H1 (cell line): ENCODE measurements around the gene ILKAP. TPM values are rescaled to one million over a fixed set of nuclear protein-coding genes. Genes with fewer than 3 reads are reported as not detected.

Experiments used
- CTCF ChIA-PET: fragments of 300-600 bp; sonication (Branson Sonifier 250); formaldehyde crosslinking; loops from one replicate; lab custom pipeline; 2021; ENCODE audit not compliant: partially characterized antibody; lab: Charles Lee
- POLR2A ChIA-PET: fragments of 300-600 bp; sonication (Branson Sonifier 250); formaldehyde crosslinking; loops from one replicate; lab custom pipeline; 2021; ENCODE audit warnings: inconsistent platforms; ENCODE audit not compliant: partially characterized antibody; lab: Charles Lee
- DNase-seq, 2 experiments: peaks; one replicate each; pipeline versions ENCODE4 v3.0.0 to v3.0.0-alpha.2; 2010 to 2022; ENCODE audit warnings: low spot score in 2 of 2, low read depth in 1 of 2, mixed read lengths in 1 of 2
- FAIRE-seq: peaks from 2 replicates; lab custom pipeline; 2011; peaks lifted over from hg19 to GRCh38; lab: Jason Lieb, UNC
- H2AFZ ChIP-seq: 2 replicates; pipeline ENCODE4 v1.8.1; 2012; ENCODE audit warnings: low read length, inconsistent platforms
- H2AK5ac ChIP-seq: 2 replicates; pipeline ENCODE4 v1.6.1; 2013; ENCODE audit warnings: low read depth, low read length
- H2BK120ac ChIP-seq: replicated peaks from 2 replicates; pipeline ENCODE3; 2013; ENCODE audit warnings: low read depth, low read length, inconsistent platforms
- H2BK12ac ChIP-seq: 2 replicates; pipeline ENCODE4 v1.6.1; 2013; ENCODE audit warnings: low read depth, low read length
- H2BK15ac ChIP-seq: 2 replicates; pipeline ENCODE4 v1.6.1; 2013; ENCODE audit warnings: low read length
- H2BK20ac ChIP-seq: 2 replicates; pipeline ENCODE4 v1.6.1; 2013; ENCODE audit warnings: low read length
- H2BK5ac ChIP-seq: 2 replicates; pipeline ENCODE4 v1.6.1; 2013; ENCODE audit warnings: low read depth, low read length
- H3K14ac ChIP-seq: 2 replicates; pipeline ENCODE4 v1.6.1; 2013; ENCODE audit warnings: inconsistent platforms; ENCODE audit not compliant: insufficient read length
- H3K18ac ChIP-seq: 2 replicates; pipeline ENCODE4 v1.6.1; 2013; ENCODE audit warnings: low read length; ENCODE audit errors: extremely low read depth
- H3K23ac ChIP-seq: 2 replicates; pipeline ENCODE4 v1.6.1; 2013; ENCODE audit warnings: inconsistent platforms; ENCODE audit not compliant: insufficient read length
- H3K23me2 ChIP-seq: 2 replicates; pipeline ENCODE4 v1.6.1; 2013; ENCODE audit warnings: low read depth, low read length
- H3K27ac ChIP-seq: 2 replicates; pipeline ENCODE4 v1.6.1; 2011; ENCODE audit warnings: low read depth, low read length, inconsistent platforms
- H3K27me3 ChIP-seq, 4 experiments: replicated peaks in 1 of 4; 1 replicate in 1 of 4; 2 replicates in 3 of 4; pipeline versions ENCODE4 v1.6.1 to v1.8.1; 2011 to 2013; ENCODE audit warnings: low read length in 3 of 4, mild to moderate bottlenecking in 3 of 4, inconsistent platforms in 2 of 4, mixed read lengths in 2 of 4, moderate library complexity in 1 of 4; ENCODE audit not compliant: control insufficient read depth in 3 of 4, insufficient read depth in 3 of 4; ENCODE audit errors: extremely low read depth in 1 of 4
- H3K36me3 ChIP-seq, 4 experiments: 2 replicates each; pipeline versions ENCODE4 v1.6.1 to v1.8.1; 2011 to 2013; ENCODE audit warnings: mild to moderate bottlenecking in 4 of 4, low read length in 3 of 4, moderate library complexity in 2 of 4, control low read depth in 1 of 4, inconsistent platforms in 1 of 4; ENCODE audit not compliant: insufficient read depth in 4 of 4, control insufficient read depth in 2 of 4
- H3K4ac ChIP-seq: replicated peaks from 2 replicates; pipeline ENCODE3; 2013; ENCODE audit warnings: low read length, low read depth, mixed read lengths, inconsistent platforms; ENCODE audit not compliant: insufficient read length
- H3K4me1 ChIP-seq, 4 experiments: replicated peaks in 1 of 4; 1 replicate in 1 of 4; 2 replicates in 3 of 4; pipeline versions ENCODE4 v1.6.1 to v1.8.1; 2011 to 2013; ENCODE audit warnings: low read length in 3 of 4, inconsistent platforms in 2 of 4, mixed read lengths in 1 of 4; ENCODE audit not compliant: insufficient read depth in 4 of 4, control insufficient read depth in 3 of 4
- H3K4me2 ChIP-seq, 2 experiments: 2 replicates each; pipeline versions ENCODE4 v1.6.1 to v1.8.1; 2011 to 2013; ENCODE audit warnings: low read depth in 2 of 2, low read length in 2 of 2, control low read depth in 1 of 2, inconsistent platforms in 1 of 2, mild to moderate bottlenecking in 1 of 2; ENCODE audit not compliant: insufficient read depth in 1 of 2
- H3K4me3 ChIP-seq, 4 experiments: fragments of 200-600, 300-600 bp in 1 of 4; sonication (generic), shearing (Covaris generic), sonication (Bioruptor Twin) in 1 of 4; 2 replicates each; pipeline versions ENCODE4 v1.5.1 to v1.8.1; 2011 to 2016; ENCODE audit warnings: low read length in 4 of 4, low read depth in 3 of 4, control low read depth in 2 of 4, inconsistent platforms in 2 of 4, mild to moderate bottlenecking in 2 of 4, mixed read lengths in 1 of 4, moderate library complexity in 1 of 4; ENCODE audit not compliant: insufficient read depth in 2 of 4; ENCODE audit errors: extremely low read depth in 1 of 4
- H3K56ac ChIP-seq: replicated peaks from 2 replicates; pipeline ENCODE3; 2013; ENCODE audit warnings: low read depth, mild to moderate bottlenecking, mixed read lengths, low read length, inconsistent platforms; ENCODE audit not compliant: insufficient read length
- H3K79me1 ChIP-seq: 2 replicates; pipeline ENCODE4 v1.6.1; 2013; ENCODE audit warnings: low read depth, low read length, control low read depth
- H3K79me2 ChIP-seq, 2 experiments: 2 replicates each; pipeline versions ENCODE4 v1.6.1 to v1.8.1; 2012 to 2013; ENCODE audit warnings: low read length in 2 of 2, mild to moderate bottlenecking in 2 of 2, inconsistent platforms in 1 of 2; ENCODE audit not compliant: insufficient read depth in 2 of 2, control insufficient read depth in 1 of 2
- H3K9ac ChIP-seq, 4 experiments: replicated peaks in 1 of 4; 1 replicate in 1 of 4; 2 replicates in 3 of 4; pipeline versions ENCODE4 v1.6.1 to v1.8.1; 2011 to 2013; ENCODE audit warnings: low read depth in 3 of 4, low read length in 3 of 4, control low read depth in 2 of 4, mild to moderate bottlenecking in 2 of 4, moderate library complexity in 2 of 4, inconsistent platforms in 1 of 4; ENCODE audit errors: extremely low read depth in 1 of 4
- H3K9me3 ChIP-seq, 2 experiments: 2 replicates each; pipeline versions ENCODE4 v1.6.1 to v1.8.1; 2012 to 2013; ENCODE audit warnings: mild to moderate bottlenecking in 2 of 2, moderate library complexity in 2 of 2, control low read depth in 1 of 2, inconsistent platforms in 1 of 2, low read depth in 1 of 2, low read length in 1 of 2, mixed read lengths in 1 of 2; ENCODE audit not compliant: insufficient read depth in 2 of 2
- H4K20me1 ChIP-seq, 2 experiments: replicated peaks in 1 of 2; 2 replicates each; pipeline versions ENCODE3 to v1.8.1; 2011 to 2013; ENCODE audit warnings: inconsistent platforms in 2 of 2, low read length in 2 of 2, mild to moderate bottlenecking in 1 of 2; ENCODE audit not compliant: insufficient read depth in 2 of 2, control insufficient read depth in 1 of 2
- H4K5ac ChIP-seq: 2 replicates; pipeline ENCODE4 v1.6.1; 2013; ENCODE audit warnings: low read length, low read depth, mixed read lengths, inconsistent platforms; ENCODE audit not compliant: insufficient read length
- H4K8ac ChIP-seq: 2 replicates; pipeline ENCODE4 v1.8.0; 2013; ENCODE audit warnings: mild to moderate bottlenecking, moderate library complexity, low read length, inconsistent platforms; ENCODE audit not compliant: insufficient read depth; ENCODE audit errors: extremely low read depth
- H4K91ac ChIP-seq: replicated peaks from 2 replicates; pipeline ENCODE3; 2013; ENCODE audit warnings: low read length, mixed read lengths, inconsistent platforms; ENCODE audit not compliant: insufficient read length
- BACH1 ChIP-seq: IDR thresholded peaks from 2 replicates; pipeline ENCODE4 v1.6.1; 2012; ENCODE audit warnings: low read length, improper control_type of control experiment
- BRCA1 ChIP-seq: IDR thresholded peaks from 2 replicates; pipeline ENCODE4 v1.6.1; 2012; ENCODE audit warnings: low read depth, low read length, improper control_type of control experiment
- CTCF ChIP-seq, 3 experiments: IDR thresholded peaks; 1 replicate in 2 of 3; 2 replicates in 1 of 3; pipeline versions ENCODE4 v1.5.1 to v1.6.1; 2011; ENCODE audit warnings: low read length in 3 of 3, mild to moderate bottlenecking in 3 of 3, inconsistent platforms in 2 of 3, low read depth in 1 of 3, moderate library complexity in 1 of 3; ENCODE audit not compliant: insufficient read depth in 1 of 3; ENCODE audit errors: control extremely low read depth in 1 of 3
- GABPA ChIP-seq: IDR thresholded peaks from 2 replicates; pipeline ENCODE4 v1.6.1; 2011; ENCODE audit warnings: mild to moderate bottlenecking, low read length, moderate library complexity, borderline replicate concordance; ENCODE audit not compliant: insufficient read depth
- HDAC2 ChIP-seq, 2 experiments: fragments of 300-600 bp in 1 of 2; sonication (generic) in 1 of 2; IDR thresholded peaks; 2 replicates each; pipeline ENCODE4 v1.6.1; 2011 to 2012; ENCODE audit warnings: low read depth in 2 of 2, low read length in 2 of 2, mild to moderate bottlenecking in 2 of 2, moderate library complexity in 2 of 2, borderline replicate concordance in 1 of 2, inconsistent platforms in 1 of 2
- MAX ChIP-seq: IDR thresholded peaks from 2 replicates; pipeline ENCODE4 v1.6.1; 2012; ENCODE audit warnings: inconsistent platforms
- RAD21 ChIP-seq, 2 experiments: IDR thresholded peaks in 1 of 2; conservative IDR thresholded peaks in 1 of 2; 2 replicates each; pipeline ENCODE4 v1.6.1; 2011; ENCODE audit warnings: low read depth in 2 of 2, low read length in 2 of 2, improper control_type of control experiment in 1 of 2, inconsistent platforms in 1 of 2, mild to moderate bottlenecking in 1 of 2, moderate library complexity in 1 of 2
- WGBS, 2 experiments: shearing (Covaris generic) in 1 of 2; methylation state at CpG; one replicate each; pipeline versions ENCODE4 v1.1.6 to v1.1.7; 2013 to 2015; ENCODE audit warnings: low lambda C conversion rate in 2 of 2, mixed read lengths in 2 of 2, inconsistent platforms in 1 of 2, low coverage in 1 of 2, missing lambda C conversion rate in 1 of 2; ENCODE audit not compliant: insufficient replicate concordance in 2 of 2, insufficient coverage in 1 of 2, insufficient read length in 1 of 2; ENCODE audit errors: extremely low coverage in 1 of 2, missing lambda C conversion rate in 1 of 2; 5-methylcytosine and 5-hydroxymethylcytosine counted together
- polyA plus RNA-seq, 7 experiments: library from polyadenylated mRNA; depleted of rRNA in 3 of 7; stranded (reverse) in 5 of 7; unstranded in 2 of 7; fragments of >200 nt in 5 of 7; fragments of 200-250 nt in 2 of 7; gene quantifications; 1 replicate in 5 of 7; 2 replicates in 1 of 7; 4 replicates in 1 of 7; pipeline versions ENCODE4 v1.2.1 to v1.2.3, GENCODE V29; 2011 to 2013; ENCODE audit warnings: missing spikeins in 2 of 7, mixed read lengths in 2 of 7
- total RNA-seq: library from RNA; stranded (reverse); fragmentation: NEBNext Ultra II Directional; extraction: Animal tissue kit (Norgen Biotek cat#: 25700); gene quantifications from 2 replicates; pipeline ENCODE4 v1.2.1, GENCODE V29; 2021

ILKAP gene
- total and polyA plus RNA-seq, 2 of the 8 experiments (the other 6 are each of a cell fraction or from before 2014, with no cell fraction given), result 23.5 to 33.8 TPM

GRCh38 chr2:238139196-238140039 lies 64.1 kb downstream of the ILKAP start:
- Histone ChIP-seq H3K23me2 (no peaks in the 10 kb centered on the region), H3K23ac (no peak overlapping the region), H2BK15ac (no peak overlapping the region), H4K8ac (peak overlapping the region; percentile 74; the same call in 1 of the 2 replicates), H3K18ac (no peak overlapping the region), H4K20me1 (no peaks in the 10 kb centered on the region), H2AFZ (no peak overlapping the region; the same call in 1 of the 2 replicates), H2BK12ac (no peak overlapping the region), H3K4ac (peak overlapping the region; percentile 38), H3K14ac (no peak overlapping the region), H4K91ac (no peak overlapping the region), H3K36me3 (no peaks in the 10 kb centered on the region), H2AK5ac (no peak overlapping the region), H2BK20ac (no peak overlapping the region), H2BK5ac (no peak overlapping the region), H3K56ac (no peak overlapping the region), H3K4me1 (no peaks in the 10 kb centered on the region), H3K4me2 (no peak overlapping the region), H2BK120ac (no peak overlapping the region), H4K5ac (no peak overlapping the region), H3K79me2 (no peaks in the 10 kb centered on the region), H3K27ac (no peak overlapping the region), H3K27me3 (no peaks in the 10 kb centered on the region), H3K9me3 (no peaks in the 10 kb centered on the region), H3K4me3 (no peak overlapping the region), H3K9ac (no peak overlapping the region), H3K79me1 (no peaks in the 10 kb centered on the region)
- 64% methylated on average over 50 of the region's 56 CpGs; no CpG with 5 or more reads in 1 of the 2 experiments for WGBS, 2 experiments
- ChIA-PET CTCF (interaction anchor here (0.6 to 7.1 kb wide), 44 partner anchors 10 to 651 kb away, joined by 3 to 72 read pairs (median 4); partner anchors contain the start of genes ERFE and SCLY), POLR2A (interaction anchor here (0.9 to 1.7 kb wide), 3 partner anchors 9 to 40 kb away, joined by 3 to 5 read pairs (median 5); partner anchors contain the start of gene ESPNL)
- DNase-seq (peak in 1 of 2 experiments; percentile 86), FAIRE-seq (no peak)
- TF ChIP-seq BRCA1, result no peak
- TF ChIP-seq CTCF (IDR thresholded peaks at IDR 0.05; ENCODE audit: control extremely low read depth in 1 of 3, insufficient read depth in 1 of 3, low read depth in 1 of 3, low read length in 3 of 3), result peak in 2 of 3 experiments; percentile 70 to 91; a peak in 3 of 4 replicates
- TF ChIP-seq RAD21 (IDR thresholded peaks at IDR 0.05 in 1 of 2, conservative IDR thresholded peaks at IDR 0.05 in 1 of 2; ENCODE audit: low read depth in 2 of 2, low read length in 2 of 2), result peak; percentile 46 to 57
- peak; percentile 53; the same call in 1 of the 2 replicates for TF ChIP-seq MAX
- peak; percentile 68 for TF ChIP-seq BACH1
- no peak for TF ChIP-seq HDAC2 (IDR thresholded peaks at IDR 0.05; ENCODE audit: borderline replicate concordance in 1 of 2, low read depth in 2 of 2, low read length in 2 of 2)
- peak; percentile 59; the same call in 1 of the 2 replicates for TF ChIP-seq GABPA
